ENCODE data around the gene TMEM52B. TPM values are rescaled to one million over a fixed set of nuclear protein-coding genes. Genes with fewer than 3 reads are reported as not detected.
A peak's percentile ranks its signal among the peaks of the same experiment; 100 is the strongest.

Gene TMEM52B
- total and polyA plus RNA-seq, 9 of the 15 experiments (the other 6 are each of a cell fraction or from before 2014, with no cell fraction given), result not detected

DNA sequence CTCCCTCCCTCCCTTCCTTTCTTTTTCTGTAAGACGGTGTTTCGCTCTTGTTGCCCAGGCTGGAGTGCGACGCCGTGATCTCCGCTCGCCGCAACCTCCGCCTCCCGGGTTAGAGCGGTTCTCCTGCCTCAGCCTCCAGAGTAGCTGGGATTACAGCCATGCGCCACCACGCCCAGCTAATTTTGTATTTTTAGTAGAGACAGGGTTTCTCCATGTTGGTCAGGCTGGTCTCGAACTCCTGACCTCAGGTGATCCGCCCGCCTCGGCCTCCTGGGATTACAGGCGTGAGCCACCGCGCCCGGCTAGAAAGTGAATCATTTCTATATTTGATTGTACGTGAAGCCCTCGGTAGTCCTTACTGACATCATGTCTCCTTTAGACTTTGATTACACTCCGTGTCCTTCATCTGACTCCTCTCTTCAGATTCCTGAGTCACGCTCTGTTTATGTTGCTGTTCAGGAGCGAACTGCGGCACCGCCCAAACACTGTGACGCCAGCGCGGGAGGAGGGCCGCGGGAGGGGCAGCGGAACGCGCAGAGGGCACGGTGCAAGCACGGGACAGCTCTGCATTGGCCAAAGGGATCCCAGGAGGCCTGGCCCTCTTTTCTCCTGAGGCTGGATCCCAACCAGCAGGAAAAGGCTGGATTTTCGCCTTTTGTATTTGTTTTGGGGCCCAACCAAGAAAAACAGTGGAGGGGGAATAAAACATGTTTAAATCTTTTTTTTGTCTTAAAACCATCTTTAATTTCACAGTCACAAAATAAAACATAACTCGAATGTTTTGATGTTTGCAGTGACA, 33.3 kb downstream of the TMEM52B start (continued):
- TF ChIP-seq ZFX (CRISPR knock-in tag; IDR thresholded peaks at IDR 0.05) (peak; percentile 42), ZNF408 (CRISPR knock-in tag; IDR thresholded peaks at IDR 0.05; ENCODE audit: low read depth) (no peak), CREM (IDR thresholded peaks at IDR 0.05; ENCODE audit: low read depth) (peak; percentile 93), KDM4B (IDR thresholded peaks at IDR 0.05; ENCODE audit: borderline replicate concordance in 2 of 2, low read depth in 1 of 2) (no peak), EP300 (IDR thresholded peaks at IDR 0.05; ENCODE audit: low read length) (0 out of 2 replicates have a peak, but pooled peaks have one; percentile 12), RNF2 (IDR thresholded peaks at IDR 0.05) (0 out of 2 replicates have a peak, but pooled peaks have one; percentile 22), RBBP5 (IDR thresholded peaks at IDR 0.05; ENCODE audit: borderline replicate concordance, insufficient read depth, low read length, poor library complexity, severe bottlenecking) (peak; percentile 9), KDM1A (IDR thresholded peaks at IDR 0.05) (peak; percentile 40 to 57; a peak in 2 of 4 replicates), ZNF785 (CRISPR knock-in tag; IDR thresholded peaks at IDR 0.05) (no peak), ZNF780A (CRISPR knock-in tag; IDR thresholded peaks at IDR 0.05) (no peak), MAZ (CRISPR knock-in tag; conservative IDR thresholded peaks at IDR 0.05 in 1 of 2, IDR thresholded peaks at IDR 0.05 in 1 of 2) (peak; percentile 90 to 97), ZNF696 (CRISPR knock-in tag; conservative IDR thresholded peaks at IDR 0.05) (no peak), MED1 (CRISPR knock-in tag; IDR thresholded peaks at IDR 0.05; ENCODE audit: borderline replicate concordance) (no peak), ZNF165 (CRISPR knock-in tag; IDR thresholded peaks at IDR 0.05; ENCODE audit: borderline replicate concordance) (no peak), SMARCE1 (IDR thresholded peaks at IDR 0.05) (peak; percentile 41; the same call in 1 of the 2 replicates), ZNF316 (IDR thresholded peaks at IDR 0.05) (peak; percentile 78)
- TF ChIP-seq, protein P1, sequence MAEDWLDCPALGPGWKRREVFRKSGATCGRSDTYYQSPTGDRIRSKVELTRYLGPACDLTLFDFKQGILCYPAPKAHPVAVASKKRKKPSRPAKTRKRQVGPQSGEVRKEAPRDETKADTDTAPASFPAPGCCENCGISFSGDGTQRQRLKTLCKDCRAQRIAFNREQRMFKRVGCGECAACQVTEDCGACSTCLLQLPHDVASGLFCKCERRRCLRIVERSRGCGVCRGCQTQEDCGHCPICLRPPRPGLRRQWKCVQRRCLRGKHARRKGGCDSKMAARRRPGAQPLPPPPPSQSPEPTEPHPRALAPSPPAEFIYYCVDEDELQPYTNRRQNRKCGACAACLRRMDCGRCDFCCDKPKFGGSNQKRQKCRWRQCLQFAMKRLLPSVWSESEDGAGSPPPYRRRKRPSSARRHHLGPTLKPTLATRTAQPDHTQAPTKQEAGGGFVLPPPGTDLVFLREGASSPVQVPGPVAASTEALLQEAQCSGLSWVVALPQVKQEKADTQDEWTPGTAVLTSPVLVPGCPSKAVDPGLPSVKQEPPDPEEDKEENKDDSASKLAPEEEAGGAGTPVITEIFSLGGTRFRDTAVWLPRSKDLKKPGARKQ (CRISPR knock-in tag; IDR thresholded peaks at IDR 0.05), result no peak
- TF ChIP-seq, protein P2, sequence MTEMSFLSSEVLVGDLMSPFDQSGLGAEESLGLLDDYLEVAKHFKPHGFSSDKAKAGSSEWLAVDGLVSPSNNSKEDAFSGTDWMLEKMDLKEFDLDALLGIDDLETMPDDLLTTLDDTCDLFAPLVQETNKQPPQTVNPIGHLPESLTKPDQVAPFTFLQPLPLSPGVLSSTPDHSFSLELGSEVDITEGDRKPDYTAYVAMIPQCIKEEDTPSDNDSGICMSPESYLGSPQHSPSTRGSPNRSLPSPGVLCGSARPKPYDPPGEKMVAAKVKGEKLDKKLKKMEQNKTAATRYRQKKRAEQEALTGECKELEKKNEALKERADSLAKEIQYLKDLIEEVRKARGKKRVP (CRISPR knock-in tag; IDR thresholded peaks at IDR 0.05), result no peak
- TF ChIP-seq, protein P3, sequence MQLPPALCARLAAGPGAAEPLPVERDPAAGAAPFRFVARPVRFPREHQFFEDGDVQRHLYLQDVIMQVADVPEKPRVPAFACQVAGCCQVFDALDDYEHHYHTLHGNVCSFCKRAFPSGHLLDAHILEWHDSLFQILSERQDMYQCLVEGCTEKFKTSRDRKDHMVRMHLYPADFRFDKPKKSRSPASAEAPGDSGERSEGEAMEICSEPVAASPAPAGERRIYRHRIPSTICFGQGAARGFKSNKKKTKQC (CRISPR knock-in tag; IDR thresholded peaks at IDR 0.05), result no peak
- TF ChIP-seq, protein P4, sequence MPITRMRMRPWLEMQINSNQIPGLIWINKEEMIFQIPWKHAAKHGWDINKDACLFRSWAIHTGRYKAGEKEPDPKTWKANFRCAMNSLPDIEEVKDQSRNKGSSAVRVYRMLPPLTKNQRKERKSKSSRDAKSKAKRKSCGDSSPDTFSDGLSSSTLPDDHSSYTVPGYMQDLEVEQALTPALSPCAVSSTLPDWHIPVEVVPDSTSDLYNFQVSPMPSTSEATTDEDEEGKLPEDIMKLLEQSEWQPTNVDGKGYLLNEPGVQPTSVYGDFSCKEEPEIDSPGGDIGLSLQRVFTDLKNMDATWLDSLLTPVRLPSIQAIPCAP (CRISPR knock-in tag; IDR thresholded peaks at IDR 0.05; ENCODE audit: borderline replicate concordance), result no peak

Data from K562 (cell line).